Neural cell (in vitro differentiated cells): ENCODE results near the gene GIPC3. TPM values are rescaled to one million over a fixed set of nuclear protein-coding genes. Genes with fewer than 3 reads are reported as not detected.

ENCODE experiments used
- H2AFZ ChIP-seq: fragments of 200-600, 300-800 bp; sonication (generic), shearing (Covaris generic); 2 replicates; pipeline ENCODE4 v1.6.0; 2014; ENCODE audit warnings: low read depth, mild to moderate bottlenecking, antibody characterized with exemption, low read length, moderate library complexity
- H3F3A ChIP-seq: fragments of 200-600 bp; shearing (Covaris generic); 2 replicates; pipeline ENCODE4 v1.6.1; 2016; ENCODE audit warnings: mild to moderate bottlenecking, moderate library complexity, mixed read lengths, antibody characterized with exemption, low read length; ENCODE audit not compliant: insufficient read depth, poor library complexity, severe bottlenecking
- H3K27ac ChIP-seq: fragments of 200-600, 300-800 bp; sonication (generic), shearing (Covaris generic); 2 replicates; pipeline ENCODE4 v1.5.1; 2014; ENCODE audit warnings: mild to moderate bottlenecking, low read length, moderate library complexity
- H3K27me3 ChIP-seq: fragments of 300-800, 200-600 bp; sonication (generic), shearing (Covaris generic); 2 replicates; pipeline ENCODE4 v1.6.0; 2014; ENCODE audit warnings: mild to moderate bottlenecking, low read depth, low read length, moderate library complexity; ENCODE audit not compliant: insufficient read depth
- H3K36me3 ChIP-seq: fragments of 300-800, 200-600 bp; sonication (generic), shearing (Covaris generic); 2 replicates; pipeline ENCODE4 v1.5.1; 2014; ENCODE audit warnings: mild to moderate bottlenecking, antibody characterized with exemption, low read length, moderate library complexity; ENCODE audit not compliant: insufficient read depth
- H3K4me2 ChIP-seq: fragments of 300-800, 200-600 bp; sonication (generic), shearing (Covaris generic); 2 replicates; pipeline ENCODE4 v1.6.0; 2014; ENCODE audit warnings: mild to moderate bottlenecking, low read length
- H3K4me3 ChIP-seq: fragments of 300-800, 200-600 bp; sonication (generic), shearing (Covaris generic); 2 replicates; pipeline ENCODE4 v1.5.1; 2014; ENCODE audit warnings: mild to moderate bottlenecking, low read length, moderate library complexity
- H3K79me2 ChIP-seq: fragments of 200-600 bp; shearing (Covaris generic); replicated peaks from 2 replicates; pipeline ENCODE4 v1.6.0; 2014; ENCODE audit warnings: mild to moderate bottlenecking, low read length, moderate library complexity; ENCODE audit not compliant: insufficient read depth
- H3K9ac ChIP-seq: fragments of 300-800, 200-600 bp; sonication (generic), shearing (Covaris generic); 2 replicates; pipeline ENCODE4 v1.6.1; 2016; ENCODE audit warnings: mild to moderate bottlenecking, low read length, mixed read lengths
- H3K9me2 ChIP-seq: fragments of 200-600 bp; shearing (Covaris generic); 2 replicates; pipeline ENCODE4 v1.6.1; 2016; ENCODE audit warnings: mild to moderate bottlenecking, low read length, mixed read lengths; ENCODE audit not compliant: insufficient read depth
- H3K9me3 ChIP-seq: fragments of 200-600, 300-800 bp; sonication (generic), shearing (Covaris generic); 2 replicates; pipeline ENCODE4 v1.6.1; 2016; ENCODE audit warnings: mild to moderate bottlenecking, mixed run types, low read length, moderate library complexity, mixed read lengths
- H4K20me1 ChIP-seq: fragments of 200-600 bp; shearing (Covaris generic); 2 replicates; pipeline ENCODE4 v1.6.1; 2016; ENCODE audit warnings: mild to moderate bottlenecking, mixed run types; ENCODE audit not compliant: insufficient read depth
- EP300 ChIP-seq: fragments of 450-650 bp; conservative IDR thresholded peaks from 2 replicates; pipeline ENCODE4 v1.6.1; 2014; ENCODE audit warnings: antibody characterized with exemption, mild to moderate bottlenecking, moderate library complexity; ENCODE audit not compliant: poor library complexity, severe bottlenecking
- EZH2 ChIP-seq: fragments of 200-600, 300-800 bp; shearing (Covaris generic), sonication (generic); IDR thresholded peaks from 2 replicates; pipeline ENCODE4 v1.6.1; 2014; ENCODE audit warnings: antibody characterized with exemption, low read length, borderline replicate concordance, mild to moderate bottlenecking; ENCODE audit not compliant: insufficient read depth, poor library complexity, severe bottlenecking
- MXI1 ChIP-seq: fragments of 450-650 bp; conservative IDR thresholded peaks from 2 replicates; pipeline ENCODE4 v1.6.1; 2014; ENCODE audit warnings: antibody characterized with exemption, mild to moderate bottlenecking; ENCODE audit not compliant: poor library complexity, severe bottlenecking
- POLR2AphosphoS5 ChIP-seq: IDR thresholded peaks from 2 replicates; pipeline ENCODE4 v1.6.1; 2012
- RAD21 ChIP-seq: fragments of 450-650 bp; conservative IDR thresholded peaks from 2 replicates; pipeline ENCODE4 v1.6.1; 2014; ENCODE audit warnings: antibody characterized with exemption, mild to moderate bottlenecking, moderate library complexity
- SMC3 ChIP-seq: fragments of 450-650 bp; conservative IDR thresholded peaks from 2 replicates; pipeline ENCODE4 v1.6.1; 2014; ENCODE audit warnings: antibody characterized with exemption, mild to moderate bottlenecking, moderate library complexity; ENCODE audit not compliant: poor library complexity
- TAF1 ChIP-seq: IDR thresholded peaks from 2 replicates; pipeline ENCODE4 v1.6.1; 2012; ENCODE audit warnings: low read depth
- polyA plus RNA-seq: library from polyadenylated mRNA; depleted of rRNA; stranded (reverse); fragments of >200 nt; gene quantifications from 2 replicates; pipeline ENCODE4 v1.2.3, GENCODE V29; 2014
- TF ChIP-seq, protein P1 (sequence below): fragments of 450-650 bp; IDR thresholded peaks from 2 replicates; pipeline ENCODE4 v1.5.1; 2014; ENCODE audit warnings: antibody characterized with exemption, mild to moderate bottlenecking, moderate library complexity; ENCODE audit not compliant: poor library complexity, severe bottlenecking
- TF ChIP-seq, protein P2 (sequence below): IDR thresholded peaks from 2 replicates; pipeline ENCODE4 v1.6.1; 2012; ENCODE audit warnings: borderline replicate concordance

The GIPC3 gene
- polyA plus RNA-seq, 1 donor from 2014 or later, result not detected

DNA sequence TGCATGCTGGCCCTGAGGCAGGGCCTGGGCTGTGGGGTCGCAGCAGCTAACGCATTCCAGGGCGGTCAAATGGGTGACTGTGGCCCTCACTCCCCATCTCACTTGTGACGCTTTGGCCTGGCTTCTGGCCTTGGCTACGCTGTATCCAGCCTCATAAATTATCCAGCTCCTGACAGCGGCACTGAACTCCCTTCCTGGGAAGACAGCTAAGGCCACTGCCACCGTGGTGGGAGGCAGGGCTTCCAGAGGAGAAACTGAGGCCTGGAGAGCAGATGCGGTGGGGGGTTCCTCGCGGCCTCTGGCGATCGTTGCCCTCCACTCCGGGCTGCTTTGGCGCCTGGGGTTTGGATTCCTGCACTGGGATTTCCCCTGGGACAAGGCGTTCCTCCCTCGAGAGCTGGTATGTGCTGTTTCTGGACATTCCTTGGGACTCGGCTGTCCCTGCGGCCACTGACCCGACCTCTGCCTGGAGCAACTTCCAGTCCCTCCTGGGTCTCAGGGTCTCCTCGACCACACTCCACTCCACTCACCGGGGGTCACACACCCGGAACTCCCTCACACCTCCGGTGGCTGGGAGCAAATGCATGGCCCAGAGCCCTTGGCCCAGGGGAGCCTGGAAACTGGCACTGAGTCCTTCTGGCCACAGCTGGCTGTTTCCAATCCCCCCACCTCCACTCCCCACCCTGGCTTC, 18.0 kb downstream of the GIPC3 start:
- Histone ChIP-seq H3K9ac (no peak overlapping the region), H3K79me2 (no peaks in the 10 kb centered on the region), H4K20me1 (no peaks in the 10 kb centered on the region), H3K27ac (no peak overlapping the region), H3K9me2 (no peaks in the 10 kb centered on the region), H3F3A (no peaks in the 10 kb centered on the region), H3K4me2 (no peak overlapping the region), H3K9me3 (no peaks in the 10 kb centered on the region), H3K36me3 (no peaks in the 10 kb centered on the region), H3K4me3 (no peak overlapping the region), H2AFZ (no peak overlapping the region), H3K27me3 (peaks cover 32% of the 10 kb centered on the region)
- no peak for TF ChIP-seq TAF1
- TF ChIP-seq MXI1, result no peak
- TF ChIP-seq POLR2AphosphoS5, result no peak
- no peak for TF ChIP-seq SMC3
- TF ChIP-seq, protein P1, sequence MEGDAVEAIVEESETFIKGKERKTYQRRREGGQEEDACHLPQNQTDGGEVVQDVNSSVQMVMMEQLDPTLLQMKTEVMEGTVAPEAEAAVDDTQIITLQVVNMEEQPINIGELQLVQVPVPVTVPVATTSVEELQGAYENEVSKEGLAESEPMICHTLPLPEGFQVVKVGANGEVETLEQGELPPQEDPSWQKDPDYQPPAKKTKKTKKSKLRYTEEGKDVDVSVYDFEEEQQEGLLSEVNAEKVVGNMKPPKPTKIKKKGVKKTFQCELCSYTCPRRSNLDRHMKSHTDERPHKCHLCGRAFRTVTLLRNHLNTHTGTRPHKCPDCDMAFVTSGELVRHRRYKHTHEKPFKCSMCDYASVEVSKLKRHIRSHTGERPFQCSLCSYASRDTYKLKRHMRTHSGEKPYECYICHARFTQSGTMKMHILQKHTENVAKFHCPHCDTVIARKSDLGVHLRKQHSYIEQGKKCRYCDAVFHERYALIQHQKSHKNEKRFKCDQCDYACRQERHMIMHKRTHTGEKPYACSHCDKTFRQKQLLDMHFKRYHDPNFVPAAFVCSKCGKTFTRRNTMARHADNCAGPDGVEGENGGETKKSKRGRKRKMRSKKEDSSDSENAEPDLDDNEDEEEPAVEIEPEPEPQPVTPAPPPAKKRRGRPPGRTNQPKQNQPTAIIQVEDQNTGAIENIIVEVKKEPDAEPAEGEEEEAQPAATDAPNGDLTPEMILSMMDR, result no peak
- TF ChIP-seq, protein P2, sequence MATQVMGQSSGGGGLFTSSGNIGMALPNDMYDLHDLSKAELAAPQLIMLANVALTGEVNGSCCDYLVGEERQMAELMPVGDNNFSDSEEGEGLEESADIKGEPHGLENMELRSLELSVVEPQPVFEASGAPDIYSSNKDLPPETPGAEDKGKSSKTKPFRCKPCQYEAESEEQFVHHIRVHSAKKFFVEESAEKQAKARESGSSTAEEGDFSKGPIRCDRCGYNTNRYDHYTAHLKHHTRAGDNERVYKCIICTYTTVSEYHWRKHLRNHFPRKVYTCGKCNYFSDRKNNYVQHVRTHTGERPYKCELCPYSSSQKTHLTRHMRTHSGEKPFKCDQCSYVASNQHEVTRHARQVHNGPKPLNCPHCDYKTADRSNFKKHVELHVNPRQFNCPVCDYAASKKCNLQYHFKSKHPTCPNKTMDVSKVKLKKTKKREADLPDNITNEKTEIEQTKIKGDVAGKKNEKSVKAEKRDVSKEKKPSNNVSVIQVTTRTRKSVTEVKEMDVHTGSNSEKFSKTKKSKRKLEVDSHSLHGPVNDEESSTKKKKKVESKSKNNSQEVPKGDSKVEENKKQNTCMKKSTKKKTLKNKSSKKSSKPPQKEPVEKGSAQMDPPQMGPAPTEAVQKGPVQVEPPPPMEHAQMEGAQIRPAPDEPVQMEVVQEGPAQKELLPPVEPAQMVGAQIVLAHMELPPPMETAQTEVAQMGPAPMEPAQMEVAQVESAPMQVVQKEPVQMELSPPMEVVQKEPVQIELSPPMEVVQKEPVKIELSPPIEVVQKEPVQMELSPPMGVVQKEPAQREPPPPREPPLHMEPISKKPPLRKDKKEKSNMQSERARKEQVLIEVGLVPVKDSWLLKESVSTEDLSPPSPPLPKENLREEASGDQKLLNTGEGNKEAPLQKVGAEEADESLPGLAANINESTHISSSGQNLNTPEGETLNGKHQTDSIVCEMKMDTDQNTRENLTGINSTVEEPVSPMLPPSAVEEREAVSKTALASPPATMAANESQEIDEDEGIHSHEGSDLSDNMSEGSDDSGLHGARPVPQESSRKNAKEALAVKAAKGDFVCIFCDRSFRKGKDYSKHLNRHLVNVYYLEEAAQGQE, result no peak
- TF ChIP-seq EP300, result no peak
- no peak for TF ChIP-seq RAD21
- no peak for TF ChIP-seq EZH2

DNA sequence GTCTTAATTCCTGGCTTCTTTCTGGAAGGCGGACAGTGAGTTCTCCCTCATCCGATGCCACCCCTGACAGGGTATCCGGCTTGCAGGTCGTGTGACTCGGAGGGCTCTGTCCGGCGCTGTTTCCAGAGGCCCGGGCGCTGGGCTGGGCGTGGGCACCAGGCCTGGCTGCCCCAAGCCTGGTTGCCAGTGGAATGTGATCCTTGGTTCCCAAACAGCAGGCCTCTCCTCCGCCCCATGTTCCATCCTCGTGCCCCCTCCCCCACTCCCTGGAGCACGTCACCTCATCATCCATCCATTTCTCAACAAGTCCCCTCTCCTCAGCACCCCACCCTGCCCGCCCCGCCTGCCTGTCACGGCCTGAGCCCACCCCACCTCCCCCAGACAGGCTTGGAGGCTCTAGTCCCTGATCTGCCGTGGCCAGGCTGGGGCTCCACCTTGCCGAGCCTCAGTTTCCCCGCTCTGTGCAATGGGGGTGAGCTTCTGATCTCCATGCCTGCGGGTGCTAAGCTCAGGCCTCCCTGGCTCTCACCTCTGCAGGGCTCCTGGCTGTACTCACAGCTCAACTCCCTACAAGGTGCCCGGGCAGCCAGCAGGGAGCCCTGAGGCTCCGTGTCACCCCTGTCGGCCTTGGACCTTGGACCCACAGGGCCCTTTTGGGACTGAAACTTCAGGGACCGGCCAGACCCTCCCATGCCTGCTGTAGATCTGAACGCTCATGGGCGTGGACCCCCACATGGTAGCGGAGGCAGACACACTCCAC, 19.1 kb downstream of the GIPC3 start:
- TF ChIP-seq, protein P2, result no peak
- TF ChIP-seq SMC3 (no peak), TAF1 (no peak), EZH2 (no peak), RAD21 (no peak), MXI1 (no peak), POLR2AphosphoS5 (no peak), EP300 (no peak)
- TF ChIP-seq, protein P1, result no peak
- H2AFZ ChIP-seq, result no peak overlapping the region

More for the DNA sequence above, 19.1 kb downstream of the GIPC3 start:
- no peak overlapping the region for H3K4me2 ChIP-seq
- no peaks in the 10 kb centered on the region for H3K36me3 ChIP-seq
- H3F3A ChIP-seq, result no peaks in the 10 kb centered on the region
- no peak overlapping the region for H3K9ac ChIP-seq
- H3K9me2 ChIP-seq, result no peaks in the 10 kb centered on the region
- H3K4me3 ChIP-seq, result no peak overlapping the region
- no peaks in the 10 kb centered on the region for H4K20me1 ChIP-seq
- H3K79me2 ChIP-seq, result no peaks in the 10 kb centered on the region
- H3K27me3 ChIP-seq, result peaks cover 32% of the 10 kb centered on the region
- H3K27ac ChIP-seq, result no peak overlapping the region
- no peaks in the 10 kb centered on the region for H3K9me3 ChIP-seq
